PC-3 (cell line): ENCODE results near the gene COL4A3. TPM values are rescaled to one million over a fixed set of nuclear protein-coding genes. Genes with fewer than 3 reads are reported as not detected.

Experiments
- ATAC-seq: fragments of 200-7000 bp; cut with Tn5 transposase; 2 replicates; pipeline ENCODE4 v1.9.1; 2020; ENCODE audit warnings: mild to moderate bottlenecking, moderate library complexity
- BruUV-seq: library from RNA; stranded (reverse); fragments of 400-500 nt; replicated peaks from 2 replicates; lab custom pipeline; 2021; lab: Mats Ljungman, UMichigan
- CTCF ChIA-PET: fragments of 300-600 bp; sonication (Branson Sonifier 250); formaldehyde crosslinking; loops from one replicate; lab custom pipeline; 2022; ENCODE audit warnings: antibody characterized with exemption; lab: Charles Lee
- POLR2A ChIA-PET: fragments of 300-600 bp; sonication (Branson Sonifier 250); formaldehyde crosslinking; loops from one replicate; lab custom pipeline; 2022; ENCODE audit warnings: antibody characterized with exemption; ENCODE audit not compliant: unreplicated experiment; lab: Charles Lee
- DNase-seq: peaks from one replicate; pipeline ENCODE4 v3.0.0-alpha.2; 2015
- H2AFZ ChIP-seq: fragments of 300-600 bp; sonication (generic); 2 replicates; pipeline ENCODE4 v1.6.0; 2016; ENCODE audit warnings: antibody characterized with exemption, low read length
- H3F3A ChIP-seq: fragments of 300-600 bp; sonication (generic); one replicate; pipeline ENCODE4 v1.6.0; 2017; ENCODE audit warnings: antibody characterized with exemption, low read length, control low read depth, mild to moderate bottlenecking; ENCODE audit not compliant: unreplicated experiment
- H3K27ac ChIP-seq: fragments of 300-600 bp; sonication (generic); 2 replicates; pipeline ENCODE4 v1.5.1; 2016; ENCODE audit warnings: mild to moderate bottlenecking, low read length
- H3K27me3 ChIP-seq: fragments of 300-600 bp; sonication (generic); 2 replicates; pipeline ENCODE4 v1.6.1; 2016; ENCODE audit warnings: low read length, mixed read lengths
- H3K36me3 ChIP-seq: fragments of 300-600 bp; sonication (generic); 2 replicates; pipeline ENCODE4 v1.6.1; 2016; ENCODE audit warnings: low read depth, mixed run types, low read length, mixed read lengths
- H3K4me1 ChIP-seq: fragments of 300-600 bp; sonication (generic); 2 replicates; pipeline ENCODE4 v1.5.1; 2016; ENCODE audit warnings: low read length; ENCODE audit not compliant: insufficient read depth
- H3K4me2 ChIP-seq: fragments of 300-600 bp; sonication (generic); 2 replicates; pipeline ENCODE4 v1.6.0; 2016; ENCODE audit warnings: low read length
- H3K4me3 ChIP-seq: fragments of 300-600 bp; sonication (generic); 2 replicates; pipeline ENCODE4 v1.5.1; 2016; ENCODE audit warnings: mild to moderate bottlenecking, low read length, mixed read lengths
- H3K79me2 ChIP-seq: fragments of 300-600 bp; sonication (generic); 2 replicates; pipeline ENCODE4 v1.6.1; 2017; ENCODE audit warnings: low read length, mixed read lengths
- H3K9ac ChIP-seq: fragments of 300-600 bp; sonication (generic); 2 replicates; pipeline ENCODE4 v1.6.0; 2016; ENCODE audit warnings: mild to moderate bottlenecking, low read length
- H3K9me2 ChIP-seq: fragments of 300-600 bp; sonication (generic); replicated peaks from 2 replicates; pipeline ENCODE4 v1.6.1; 2016; ENCODE audit warnings: mixed run types, low read length, mixed read lengths
- H3K9me3 ChIP-seq: fragments of 300-600 bp; sonication (generic); 2 replicates; pipeline ENCODE4 v1.6.1; 2016; ENCODE audit warnings: low read length, mixed read lengths
- H4K20me1 ChIP-seq: fragments of 300-600 bp; sonication (generic); 2 replicates; pipeline ENCODE4 v1.6.1; 2016; ENCODE audit warnings: low read length, mixed read lengths
- CTCF ChIP-seq: fragments of 300-600 bp; sonication (generic); conservative IDR thresholded peaks from 2 replicates; pipeline ENCODE4 v1.5.1; 2017; ENCODE audit warnings: antibody characterized with exemption, low read depth, mild to moderate bottlenecking, low read length
- EZH2 ChIP-seq: fragments of 300-600 bp; sonication (generic); IDR thresholded peaks from one replicate; pipeline ENCODE4 v1.6.1; 2017; ENCODE audit warnings: antibody characterized with exemption, mild to moderate bottlenecking, low read length; ENCODE audit not compliant: unreplicated experiment
- EZH2phosphoT487 ChIP-seq: fragments of 300-600 bp; sonication (generic); IDR thresholded peaks from 2 replicates; pipeline ENCODE4 v1.6.1; 2018; ENCODE audit warnings: mild to moderate bottlenecking, antibody characterized with exemption, low read length, borderline replicate concordance
- intact Hi-C: fragments of 100-400 bp; cut with micrococcal nuclease; formaldehyde crosslinking; loops from 2 replicates; pipeline ENCODE4 v1.9.0; 2023
- total RNA-seq: library from RNA; depleted of rRNA; stranded (reverse); fragments of >200 nt; gene quantifications from 2 replicates; pipeline ENCODE4 v1.2.3, GENCODE V29; 2014

COL4A3 gene
- total RNA-seq, 1 experiment from 2014 or later, result 0.73 TPM

DNA sequence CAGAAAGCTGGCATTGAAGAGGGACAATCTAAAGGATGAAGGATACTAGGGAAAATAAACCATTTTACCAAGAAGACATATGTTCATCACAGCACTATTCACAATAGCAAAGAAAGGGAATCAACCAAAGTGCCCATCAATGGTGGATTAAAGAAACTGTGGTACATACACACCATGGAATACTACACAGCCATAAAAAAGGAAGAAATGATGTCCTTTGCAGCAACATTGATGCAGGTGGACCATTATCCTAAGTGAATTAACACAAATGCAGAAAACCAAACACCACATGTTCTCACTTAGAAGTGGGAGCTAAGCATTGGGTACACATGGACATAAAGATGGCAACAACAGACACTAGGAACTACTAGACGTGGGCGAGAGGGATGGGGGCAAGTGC is 153.4 kb downstream of the COL4A3 start:
- Histone ChIP-seq H3K36me3 (no peaks in the 10 kb centered on the region), H3K79me2 (no peaks in the 10 kb centered on the region), H4K20me1 (no peaks in the 10 kb centered on the region), H3K4me2 (no peak overlapping the region), H3K4me3 (no peak overlapping the region), H3K4me1 (no peaks in the 10 kb centered on the region), H3K27me3 (no peaks in the 10 kb centered on the region), H3K9me3 (no peaks in the 10 kb centered on the region), H3F3A (no peaks in the 10 kb centered on the region), H3K9me2 (no peaks in the 10 kb centered on the region), H3K27ac (no peak overlapping the region), H3K9ac (no peak overlapping the region), H2AFZ (no peak overlapping the region)
- CTCF ChIA-PET, result no interaction called here
- BruUV-seq, result no TSS peak
- ATAC-seq (no peak), DNase-seq (no peak)
- intact Hi-C loops, result no loop called here
- TF ChIP-seq EZH2, result no peak
- no peak for TF ChIP-seq CTCF
- TF ChIP-seq EZH2phosphoT487, result no peak
- POLR2A ChIA-PET, result no interaction called here

DNA sequence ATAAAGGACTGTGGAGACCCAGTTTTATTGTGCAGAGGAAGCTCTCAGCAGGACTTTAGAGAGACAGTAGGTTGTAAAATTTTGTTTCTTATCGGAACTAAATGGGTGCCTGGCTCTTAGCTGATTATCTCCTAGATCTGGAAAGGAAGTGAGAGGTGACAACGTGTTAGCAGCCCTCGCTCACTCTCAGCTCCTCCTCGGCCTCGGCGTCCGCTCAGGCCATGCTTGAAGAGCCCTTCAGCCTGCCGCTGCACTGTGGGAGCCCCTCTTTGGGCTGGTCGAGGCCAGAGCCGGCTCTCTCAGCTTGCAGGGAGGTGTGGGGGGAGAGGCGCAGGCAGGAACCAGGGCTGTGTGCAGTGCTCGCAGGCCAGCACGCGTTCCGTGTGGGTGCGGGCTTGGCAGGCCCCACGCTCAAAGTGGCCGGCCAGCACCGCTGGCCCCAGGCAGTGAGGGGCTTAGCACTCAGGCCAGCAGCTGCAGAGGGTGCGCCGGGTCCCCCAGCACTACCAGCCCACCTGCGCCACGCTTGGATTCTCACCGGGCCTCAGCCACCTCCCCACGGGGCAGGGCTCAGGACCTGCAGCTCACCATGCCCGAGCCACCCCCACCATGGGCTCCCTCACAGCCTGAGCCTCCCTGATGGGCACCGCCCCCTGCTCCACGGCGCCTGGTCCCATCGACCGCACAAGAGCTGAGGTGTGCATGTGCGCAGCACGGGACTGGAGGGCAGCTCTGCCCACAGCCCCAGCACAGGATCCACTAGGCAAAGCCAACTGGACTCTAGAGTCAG is 156.1 kb downstream of the COL4A3 start:
- no TSS peak for BruUV-seq
- ATAC-seq, result no peak
- TF ChIP-seq CTCF (no peak), EZH2 (no peak), EZH2phosphoT487 (no peak)
- H3K9ac ChIP-seq, result no peak overlapping the region
- H4K20me1 ChIP-seq, result no peaks in the 10 kb centered on the region
- H3K27me3 ChIP-seq, result no peaks in the 10 kb centered on the region
- H3F3A ChIP-seq, result no peaks in the 10 kb centered on the region
- no peak for DNase-seq
- CTCF ChIA-PET, result no interaction called here
- H3K36me3 ChIP-seq, result no peaks in the 10 kb centered on the region
- intact Hi-C loops, result no loop called here
- no peak overlapping the region for H3K27ac ChIP-seq
- H3K4me3 ChIP-seq, result no peak overlapping the region
- H2AFZ ChIP-seq, result no peak overlapping the region
- POLR2A ChIA-PET, result no interaction called here
- no peak overlapping the region for H3K4me2 ChIP-seq
- no peaks in the 10 kb centered on the region for H3K9me3 ChIP-seq
- H3K9me2 ChIP-seq, result no peaks in the 10 kb centered on the region
- H3K4me1 ChIP-seq, result peaks cover 5% of the 10 kb centered on the region
- peaks cover 3% of the 10 kb centered on the region for H3K79me2 ChIP-seq

- no peak for DNase-seq
- CTCF ChIA-PET, result no interaction called here
Measured at GRCh38 chr2:227322530-227323205, 158.2 kb downstream of the COL4A3 start.

More at GRCh38 chr2:227322530-227323205, 158.2 kb downstream of the COL4A3 start:
- H3K9me2 ChIP-seq, result no peaks in the 10 kb centered on the region
- no peaks in the 10 kb centered on the region for H3K9me3 ChIP-seq
- H3K27me3 ChIP-seq, result no peaks in the 10 kb centered on the region
- H3K79me2 ChIP-seq, result peaks cover 24% of the 10 kb centered on the region
- H3K4me3 ChIP-seq, result no peak overlapping the region
- TF ChIP-seq EZH2phosphoT487 (no peak), CTCF (no peak), EZH2 (no peak)
- H4K20me1 ChIP-seq, result 0 out of 2 replicates have a peak, but pooled peaks cover 3% of the 10 kb centered on the region
- no peak for ATAC-seq
- H3K4me2 ChIP-seq, result no peak overlapping the region
- H2AFZ ChIP-seq, result no peak overlapping the region
- no peak overlapping the region for H3K27ac ChIP-seq
- no TSS peak for BruUV-seq
- no peaks in the 10 kb centered on the region for H3F3A ChIP-seq
- H3K36me3 ChIP-seq, result no peaks in the 10 kb centered on the region
- H3K4me1 ChIP-seq, result peaks cover 18% of the 10 kb centered on the region
- intact Hi-C loops, result no loop called here
- H3K9ac ChIP-seq, result no peak overlapping the region
- POLR2A ChIA-PET, result no interaction called here
